T-helper 1 cell treated with Interleukin-12 subunit alpha and Interleukin-12 subunit beta and Interleukin-4 antibody, amounts not matched to agents 30 ng/mL and 1 ng/mL, for 36 hours (primary cell): ENCODE results near the gene TMEM121B. TPM values are rescaled to one million over a fixed set of nuclear protein-coding genes. Genes with fewer than 3 reads are reported as not detected.

Experiments used
- intact Hi-C: fragments of 100-400 bp; cut with micrococcal nuclease; formaldehyde crosslinking; loops from one replicate; pipeline ENCODE4 v1.15.1; 2024
- total RNA-seq: library from RNA; stranded (reverse); gene quantifications from 2 replicates; pipeline ENCODE4 v1.2.3, GENCODE V29; 2022

TMEM121B gene
- total RNA-seq, 1 donor from 2014 or later = 0.27 TPM

- intact Hi-C loops = no loop called here
These were observed 18.9 kb upstream of the TMEM121B start for GRCh38 chr22:17140022-17140421.

GRCh38 chr22:17138513-17138912 lies 17.4 kb upstream of the TMEM121B start:
- intact Hi-C loops = no loop called here

- intact Hi-C loops = no loop called here
These were observed 16.8 kb upstream of the TMEM121B start for GRCh38 chr22:17137861-17138425.

- intact Hi-C loops = no loop called here
These were observed 16.0 kb upstream of the TMEM121B start for GRCh38 chr22:17137170-17137569.

- intact Hi-C loops = no loop called here
These were observed 14.1 kb upstream of the TMEM121B start for GRCh38 chr22:17135153-17135760.

GRCh38 chr22:17133137-17133536 lies 12.0 kb upstream of the TMEM121B start:
- intact Hi-C loops = no loop called here

- intact Hi-C loops = no loop called here
These were observed 11.0 kb upstream of the TMEM121B start for GRCh38 chr22:17132112-17132511.

GRCh38 chr22:17131686-17132085 lies 10.5 kb upstream of the TMEM121B start:
- intact Hi-C loops = no loop called here

- intact Hi-C loops = no loop called here
These were observed 9.0 kb upstream of the TMEM121B start for GRCh38 chr22:17130199-17130598.

- intact Hi-C loops = loop anchor here (1.0 kb wide), 1 partner anchor 38 kb away; no protein-coding TSS in a partner anchor
These were observed 388 bp downstream of the TMEM121B start for GRCh38 chr22:17120711-17121232.

- intact Hi-C loops = loop anchor here (1.0 kb wide), 1 partner anchor 38 kb away; no protein-coding TSS in a partner anchor
These were observed 879 bp downstream of the TMEM121B start for GRCh38 chr22:17120281-17120680.

- intact Hi-C loops = loop anchor here (1.0 kb wide), 1 partner anchor 39 kb away; no protein-coding TSS in a partner anchor
These were observed 1.5 kb downstream of the TMEM121B start for GRCh38 chr22:17119481-17120202.

- intact Hi-C loops = loop anchor here (1.0 kb wide), 2 partner anchors 20 to 34 kb away; partner anchors contain the start of gene IL17RA
These were observed 2.8 kb downstream of the TMEM121B start for GRCh38 chr22:17118342-17118741.

- intact Hi-C loops = loop anchor here (1.0 kb wide), 2 partner anchors 20 to 34 kb away; partner anchors contain the start of gene IL17RA
These were observed 3.3 kb downstream of the TMEM121B start for GRCh38 chr22:17117890-17118289.

GRCh38 chr22:17117400-17117799 lies 3.8 kb downstream of the TMEM121B start:
- intact Hi-C loops = no loop called here

GRCh38 chr22:17116572-17117330 lies 4.4 kb downstream of the TMEM121B start:
- intact Hi-C loops = loop anchor here (1.0 kb wide), 1 partner anchor 10 kb away; no protein-coding TSS in a partner anchor

GRCh38 chr22:17115945-17116565 lies 5.1 kb downstream of the TMEM121B start:
- intact Hi-C loops = loop anchor here (1.0 kb wide), 1 partner anchor 10 kb away; no protein-coding TSS in a partner anchor

GRCh38 chr22:17115236-17115635 lies 5.9 kb downstream of the TMEM121B start:
- intact Hi-C loops = no loop called here

- intact Hi-C loops = no loop called here
These were observed 6.3 kb downstream of the TMEM121B start for GRCh38 chr22:17114898-17115235.

GRCh38 chr22:17114173-17114897 lies 6.8 kb downstream of the TMEM121B start:
- intact Hi-C loops = no loop called here
